NCI-H2107 treated with DMSO at 0.1 percent for 48 hours (cell line): ENCODE results near the gene STRIT1.
"Not testable (repeated sequence)": the region's sequence is repeated elsewhere in the genome, so short reads cannot be mapped to it uniquely, and the experiment has no call there.

Experiments
- DNase-seq: peaks from one replicate; lab custom pipeline; 2025; ENCODE audit not compliant: unreplicated experiment; lab: John Stamatoyannopoulos, UW

Gene STRIT1

GRCh38 chr3:155274435-155274834 lies 19.0 kb downstream of the STRIT1 start:
- not testable (repeated sequence) for DNase-seq

GRCh38 chr3:155271343-155271613 lies 22.2 kb downstream of the STRIT1 start:
- DNase-seq, result no peak

GRCh38 chr3:155270485-155271342 lies 22.8 kb downstream of the STRIT1 start:
- no peak for DNase-seq

GRCh38 chr3:155270063-155270462 lies 23.4 kb downstream of the STRIT1 start:
- DNase-seq, result no peak

- not testable (repeated sequence) for DNase-seq
Measured at GRCh38 chr3:155262855-155263254, 30.6 kb downstream of the STRIT1 start.

- no peak for DNase-seq
Measured at GRCh38 chr3:155262295-155262694, 31.2 kb downstream of the STRIT1 start.

- DNase-seq, result no peak
Measured at GRCh38 chr3:155254445-155254844, 39.0 kb downstream of the STRIT1 start.

- DNase-seq, result no peak
Measured at GRCh38 chr3:155252535-155252934, 40.9 kb downstream of the STRIT1 start.

GRCh38 chr3:155252021-155252420 lies 41.5 kb downstream of the STRIT1 start:
- DNase-seq, result no peak

- no peak for DNase-seq
Measured at GRCh38 chr3:155248531-155249187, 44.8 kb downstream of the STRIT1 start.

- no peak for DNase-seq
Measured at GRCh38 chr3:155244699-155245098, 48.8 kb downstream of the STRIT1 start.

GRCh38 chr3:155244216-155244615 lies 49.3 kb downstream of the STRIT1 start:
- DNase-seq, result no peak

- no peak for DNase-seq
Measured at GRCh38 chr3:155243512-155243921, 50.0 kb downstream of the STRIT1 start.

- DNase-seq, result no peak
Measured at GRCh38 chr3:155242342-155242741, 51.1 kb downstream of the STRIT1 start.

GRCh38 chr3:155241579-155241978 lies 51.9 kb downstream of the STRIT1 start:
- DNase-seq, result no peak
